ENCODE measurements around the gene KDM1B. TPM values are rescaled to one million over a fixed set of nuclear protein-coding genes. Genes with fewer than 3 reads are reported as not detected.
A peak's percentile ranks its signal among the peaks of the same experiment; 100 is the strongest.

The KDM1B gene
- total RNA-seq, 2 donors from 2014 or later = 28.4 to 43.5 TPM

DNA sequence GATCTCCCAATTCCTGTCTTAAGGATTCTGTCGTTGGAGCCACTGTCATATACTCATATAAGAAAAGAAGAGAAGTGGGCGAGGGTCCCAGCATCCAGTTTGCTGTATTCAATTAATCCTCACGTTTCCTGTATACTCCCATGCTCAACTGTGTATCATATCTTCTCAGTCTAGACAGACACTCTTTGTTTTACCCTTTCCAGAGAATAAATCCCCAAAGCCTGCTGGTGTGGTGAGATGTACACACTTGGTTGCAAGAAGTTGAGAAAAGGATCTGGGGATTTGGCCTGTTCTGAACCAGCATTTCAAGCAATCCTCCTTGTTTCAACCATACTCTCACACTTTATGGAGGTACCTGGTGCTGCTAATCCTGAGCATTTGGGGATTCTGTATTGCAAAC lies 3.4 kb upstream of the KDM1B start:
- peaks cover 9% of the 10 kb centered on the region for H3K4me1 ChIP-seq
- H3K9me3 ChIP-seq = no peaks in the 10 kb centered on the region
- TF ChIP-seq CTCF (IDR thresholded peaks at IDR 0.05) = no peak
- H3K27me3 ChIP-seq = no peaks in the 10 kb centered on the region
- H3K9ac ChIP-seq (ENCODE audit: low read depth in 2 of 2, low read length in 2 of 2) = no peak overlapping the region
- intact Hi-C loops (cut with DNase I) = no loop called here
- no peaks in the 10 kb centered on the region for H3K36me3 ChIP-seq
- no peak overlapping the region for H3K4me3 ChIP-seq
- DNase-seq = no peak
- no peak overlapping the region for H3K27ac ChIP-seq

GRCh38 chr6:18153311-18153703 lies 1.9 kb upstream of the KDM1B start:
- intact Hi-C loops (cut with DNase I) = no loop called here
- Histone ChIP-seq H3K4me3 (no peak overlapping the region), H3K27me3 (no peaks in the 10 kb centered on the region), H3K9ac (ENCODE audit: low read depth in 2 of 2, low read length in 2 of 2) (peak overlapping the region in 1 of 2 donors; percentile 1), H3K9me3 (no peaks in the 10 kb centered on the region), H3K4me1 (peaks cover 9% of the 10 kb centered on the region), H3K27ac (peak overlapping the region; percentile 26), H3K36me3 (no peaks in the 10 kb centered on the region)
- DNase-seq = no peak
- TF ChIP-seq CTCF (IDR thresholded peaks at IDR 0.05) = no peak

GRCh38 chr6:18154507-18155149 lies 594 bp upstream of the KDM1B start, which contains the start of gene TPMT:
TSS of gene TPMT (minus strand) at chr6:18155077. CDS start at chr6:18149127, 5,950 bp downstream.
- no peaks in the 10 kb centered on the region for H3K27me3 ChIP-seq
- H3K9ac ChIP-seq (ENCODE audit: low read depth in 2 of 2, low read length in 2 of 2) = peak within 1 kb of the TSS; percentile 95 to 97
- H3K27ac ChIP-seq = peak within 1 kb of the TSS; percentile 94
- no peaks in the 10 kb centered on the region for H3K9me3 ChIP-seq
- H3K36me3 ChIP-seq = no peaks in the 10 kb centered on the region
- intact Hi-C loops (cut with DNase I) = no loop called here
- TF ChIP-seq CTCF (IDR thresholded peaks at IDR 0.05) = no peak
- peak; percentile 43 for DNase-seq
- H3K4me1 ChIP-seq = peaks cover 9% of the 10 kb centered on the region
- H3K4me3 ChIP-seq = peak within 1 kb of the TSS; percentile 90

GRCh38 chr6:18155864-18156421 lies 721 bp downstream of the KDM1B start:
- Histone ChIP-seq H3K4me3 (peak overlapping the region; percentile 90), H3K9ac (ENCODE audit: low read depth in 2 of 2, low read length in 2 of 2) (peak overlapping the region; percentile 95 to 97), H3K9me3 (no peaks in the 10 kb centered on the region), H3K27me3 (no peaks in the 10 kb centered on the region), H3K36me3 (no peaks in the 10 kb centered on the region), H3K27ac (peak overlapping the region; percentile 94), H3K4me1 (peaks cover 9% of the 10 kb centered on the region)
- peak; percentile 86 for DNase-seq
- TF ChIP-seq CTCF (IDR thresholded peaks at IDR 0.05) = peak; percentile 26
- intact Hi-C loops (cut with DNase I) = no loop called here

- no peak for DNase-seq
- no peak overlapping the region for H3K27ac ChIP-seq
- no peaks in the 10 kb centered on the region for H3K36me3 ChIP-seq
- H3K9me3 ChIP-seq = no peaks in the 10 kb centered on the region
- no peak for TF ChIP-seq CTCF (IDR thresholded peaks at IDR 0.05)
- intact Hi-C loops (cut with DNase I) = no loop called here
- no peak overlapping the region for H3K9ac ChIP-seq (ENCODE audit: low read depth in 2 of 2, low read length in 2 of 2)
- H3K4me1 ChIP-seq = peaks cover 5% of the 10 kb centered on the region
- no peaks in the 10 kb centered on the region for H3K27me3 ChIP-seq
- no peak overlapping the region for H3K4me3 ChIP-seq
Measured at GRCh38 chr6:18160911-18161310, 5.7 kb downstream of the KDM1B start.

Measured in colonic mucosa (tissue), 4 donors.